Umbilical cord (tissue), 2 donors: ENCODE measurements around the gene RELN. TPM values are rescaled to one million over a fixed set of nuclear protein-coding genes. Genes with fewer than 3 reads are reported as not detected.

ENCODE experiments used
- DNase-seq: peaks from one replicate; pipeline ENCODE4 v3.0.0-alpha.2; 2015; ENCODE audit warnings: low spot score
- total RNA-seq: library from RNA; depleted of rRNA; stranded (reverse); fragments of >200 nt; gene quantifications from one replicate; pipeline ENCODE4 v1.2.3, GENCODE V29; 2014; ENCODE audit warnings: low replicate concordance; ENCODE audit not compliant: insufficient read depth

RELN gene
- total RNA-seq, 1 donor from 2014 or later = 1.2 TPM

DNA sequence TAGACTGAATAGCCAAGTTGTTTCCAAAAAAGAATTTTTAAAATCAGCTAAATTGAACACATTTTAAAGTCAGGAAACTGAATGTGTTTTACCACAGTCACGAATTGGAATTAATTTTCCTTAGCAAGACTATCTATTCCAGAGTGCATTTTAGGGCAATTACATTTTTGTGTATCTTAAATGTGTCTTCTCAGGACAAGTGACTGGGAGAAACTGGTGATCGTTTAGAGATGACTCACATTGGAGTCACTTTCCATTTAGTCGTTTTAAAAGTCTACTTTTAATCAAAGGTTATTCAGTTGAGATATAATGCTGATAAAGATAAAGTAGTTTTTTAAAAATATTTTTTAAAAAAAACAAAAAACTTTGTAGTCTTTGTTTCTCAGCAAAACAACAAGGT lies 351.7 kb downstream of the RELN start:
- no peak for DNase-seq

DNA sequence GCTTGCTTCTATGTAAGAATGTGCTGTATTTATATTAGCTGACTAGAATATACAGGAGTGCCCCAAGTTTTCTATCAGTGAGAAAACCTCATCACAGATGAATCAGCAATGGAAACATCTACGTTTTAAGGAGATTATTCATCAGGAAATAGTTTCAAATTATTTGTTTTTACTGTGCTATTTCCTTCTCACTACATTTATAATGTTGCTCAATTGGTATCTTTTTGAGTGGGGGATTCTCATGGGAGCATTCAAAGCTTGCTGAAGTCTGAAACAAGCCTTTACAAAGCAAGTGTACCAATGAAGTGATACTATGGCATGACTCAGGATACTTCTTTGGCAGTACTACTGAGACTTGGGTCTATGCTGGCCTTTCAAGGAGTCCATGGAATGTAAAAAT lies 352.4 kb downstream of the RELN start:
- DNase-seq = no peak

DNA sequence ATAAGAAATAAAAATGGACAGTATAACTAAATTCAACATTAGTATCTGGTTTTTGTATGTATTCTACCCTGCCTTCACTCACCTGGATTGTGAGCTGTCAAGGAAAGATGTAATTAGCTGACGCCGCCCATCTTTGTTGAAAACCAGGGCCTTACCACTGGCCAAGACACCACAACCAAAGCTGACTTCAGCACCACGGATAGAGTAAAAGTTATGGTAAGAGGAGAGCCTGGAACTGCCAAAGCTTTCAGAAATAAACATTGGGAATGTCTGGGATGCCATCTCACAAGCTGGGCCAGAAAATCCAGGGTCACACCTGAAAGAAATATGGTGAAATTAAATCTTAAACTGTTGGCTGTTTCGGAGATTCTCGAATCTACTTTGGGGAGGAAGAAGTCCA lies 353.3 kb downstream of the RELN start:
- no peak for DNase-seq

- no peak for DNase-seq
Observed at GRCh38 chr7:103632972-103633371, 356.5 kb downstream of the RELN start.

GRCh38 chr7:103632005-103632639 lies 357.3 kb downstream of the RELN start:
- no peak for DNase-seq

GRCh38 chr7:103630318-103630717 lies 359.1 kb downstream of the RELN start:
- no peak for DNase-seq

DNA sequence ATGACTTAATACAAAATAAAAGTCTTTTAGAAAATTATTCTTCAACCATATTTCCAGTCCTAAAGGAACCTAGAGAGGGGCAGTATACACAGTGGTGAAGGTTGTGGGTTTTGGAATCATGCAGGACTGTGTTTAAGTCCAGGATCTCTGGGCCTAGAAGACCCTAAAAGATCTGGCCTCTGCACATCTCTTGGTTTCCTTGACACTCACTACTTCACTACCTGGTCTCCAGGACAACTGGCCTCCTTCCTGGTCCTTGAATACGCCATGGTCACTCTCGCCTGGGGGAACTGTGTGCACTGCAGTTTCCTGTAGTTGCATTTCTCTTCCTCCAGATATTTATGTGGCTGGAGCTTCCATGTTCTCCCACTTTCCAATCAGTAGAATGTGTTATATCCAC lies 360.7 kb downstream of the RELN start:
- DNase-seq = no peak

GRCh38 chr7:103626776-103627175 lies 362.7 kb downstream of the RELN start:
- DNase-seq = no peak

GRCh38 chr7:103622274-103622673 lies 367.2 kb downstream of the RELN start:
- no peak for DNase-seq

GRCh38 chr7:103613655-103614642 lies 375.5 kb downstream of the RELN start:
- peak; percentile 3 for DNase-seq

DNA sequence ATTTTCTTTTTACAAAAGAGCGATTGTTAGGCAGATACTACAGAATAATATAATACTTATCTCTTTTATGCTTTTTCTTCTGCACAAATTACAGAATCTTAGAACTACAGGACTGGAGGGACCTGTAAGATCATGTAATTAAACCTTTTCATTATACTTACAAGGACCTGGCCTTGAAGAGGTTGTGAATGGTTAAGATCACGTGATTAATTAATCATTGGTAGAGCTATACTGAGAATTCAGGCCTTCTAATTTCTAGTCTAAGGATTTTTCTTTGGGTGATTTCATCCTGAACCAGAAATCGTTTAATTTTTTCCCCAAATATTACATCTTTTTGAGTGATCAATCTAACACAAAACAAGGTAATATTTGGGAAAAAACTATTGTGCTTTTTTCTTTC lies 379.7 kb downstream of the RELN start:
- DNase-seq = no peak

DNA sequence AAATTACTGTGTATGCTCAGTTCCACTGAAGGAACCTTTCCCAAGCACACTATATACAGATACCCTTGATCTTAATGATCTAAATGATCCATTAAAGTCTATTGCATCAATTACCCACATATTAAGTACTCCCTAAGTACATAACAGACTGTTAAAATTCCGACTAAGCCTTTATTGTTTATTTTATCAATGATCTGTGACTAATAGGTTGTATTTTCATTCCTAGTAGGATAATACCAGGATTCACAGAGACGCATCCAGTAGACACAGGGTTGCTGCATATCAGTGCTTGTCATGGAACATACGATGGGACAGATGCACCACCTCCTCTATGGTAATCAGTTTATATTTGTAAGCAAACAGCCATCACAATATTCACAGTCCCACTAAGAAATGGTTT lies 383.8 kb downstream of the RELN start:
- DNase-seq = no peak

DNA sequence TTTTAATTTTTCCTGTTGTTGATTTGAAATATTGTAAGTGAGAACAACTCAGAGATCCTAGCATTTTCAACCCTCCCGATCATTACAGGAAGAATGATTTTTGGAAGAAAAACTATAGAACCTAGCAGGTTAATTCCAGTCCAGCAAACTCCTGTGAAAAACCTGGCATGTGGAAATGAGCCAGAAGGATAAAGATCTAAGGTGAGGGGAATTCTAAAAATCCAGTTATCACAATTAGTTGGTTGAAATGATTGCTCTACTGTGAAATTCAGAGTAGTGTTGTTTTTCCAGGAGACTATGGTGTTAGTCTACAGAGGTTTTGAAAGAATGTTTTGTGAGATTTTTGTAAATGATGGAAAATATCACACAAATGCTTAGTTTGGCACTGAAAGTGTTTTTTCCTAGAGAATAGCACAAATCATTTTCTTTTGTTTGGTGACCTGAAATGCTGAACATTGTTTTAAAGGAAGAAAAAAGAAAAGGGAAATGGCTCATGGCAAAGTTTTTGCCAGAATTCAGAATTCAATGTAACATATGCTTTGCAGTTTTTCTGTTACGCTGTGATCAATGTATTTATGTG lies 391.0 kb downstream of the RELN start:
- DNase-seq = no peak

GRCh38 chr7:103597606-103598005 lies 391.9 kb downstream of the RELN start:
- DNase-seq = no peak

- DNase-seq = no peak
Observed at GRCh38 chr7:103594186-103594585, 395.3 kb downstream of the RELN start.

GRCh38 chr7:103593691-103594090 lies 395.8 kb downstream of the RELN start:
- DNase-seq = no peak

GRCh38 chr7:103592844-103593243 lies 396.6 kb downstream of the RELN start:
- DNase-seq = no peak

- DNase-seq = no peak
Observed at GRCh38 chr7:103592187-103592586, 397.3 kb downstream of the RELN start.

DNA sequence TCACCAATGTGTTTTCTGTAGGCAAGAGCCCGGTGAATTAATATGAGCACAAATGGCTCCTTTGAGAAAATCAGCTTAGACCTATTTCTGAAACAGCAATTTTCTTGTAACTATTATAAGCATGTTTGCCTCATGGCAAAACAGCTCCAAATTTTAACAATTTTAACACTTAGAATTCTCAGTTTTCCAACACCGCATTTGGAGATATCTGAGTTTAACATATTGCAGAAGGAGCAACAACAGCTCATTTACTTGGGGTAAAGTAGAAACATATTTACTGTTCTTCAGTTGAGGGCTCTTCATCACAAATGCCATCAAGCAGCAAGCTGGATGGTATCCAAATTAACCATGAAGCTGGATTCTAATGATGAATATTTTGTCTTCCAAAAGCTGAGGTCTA lies 409.4 kb downstream of the RELN start:
- no peak for DNase-seq

- no peak for DNase-seq
Observed at GRCh38 chr7:103577059-103577458, 412.4 kb downstream of the RELN start.

DNA sequence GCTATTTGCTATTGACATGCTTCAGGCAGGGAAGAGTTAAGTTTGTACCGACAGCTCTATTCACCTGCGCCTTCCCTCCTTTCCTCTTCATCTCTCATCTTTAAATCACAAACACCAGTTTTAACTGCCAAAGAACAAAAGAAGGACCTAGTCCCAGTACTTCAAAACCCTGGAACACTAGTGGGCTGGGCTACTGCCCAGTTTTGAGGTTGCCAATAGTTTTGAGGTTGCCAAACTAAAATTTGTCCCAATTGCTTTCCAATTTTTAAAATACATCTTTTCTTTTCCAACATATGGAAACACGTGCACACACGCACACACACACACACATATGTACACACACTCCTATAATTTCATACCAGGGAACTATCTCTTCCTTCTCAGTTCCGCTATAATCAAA lies 412.8 kb downstream of the RELN start:
- DNase-seq = no peak

GRCh38 chr7:103574576-103574975 lies 414.9 kb downstream of the RELN start:
- peak; percentile 41 for DNase-seq
